D721Med (cell line): ENCODE measurements around the gene MRPL51.

Experiments used
- DNase-seq: peaks from one replicate; pipeline ENCODE4 v3.0.0; 2011; ENCODE audit warnings: low spot score; ENCODE audit not compliant: insufficient read length
- FAIRE-seq: peaks from 2 replicates; lab custom pipeline; 2011; peaks lifted over from hg19 to GRCh38; lab: Jason Lieb, UNC
- CTCF ChIP-seq: IDR thresholded peaks from 2 replicates; pipeline ENCODE4 v1.5.1; 2012; ENCODE audit warnings: mild to moderate bottlenecking, control low read depth; ENCODE audit not compliant: insufficient read depth; ENCODE audit errors: missing control alignments

MRPL51 gene

DNA sequence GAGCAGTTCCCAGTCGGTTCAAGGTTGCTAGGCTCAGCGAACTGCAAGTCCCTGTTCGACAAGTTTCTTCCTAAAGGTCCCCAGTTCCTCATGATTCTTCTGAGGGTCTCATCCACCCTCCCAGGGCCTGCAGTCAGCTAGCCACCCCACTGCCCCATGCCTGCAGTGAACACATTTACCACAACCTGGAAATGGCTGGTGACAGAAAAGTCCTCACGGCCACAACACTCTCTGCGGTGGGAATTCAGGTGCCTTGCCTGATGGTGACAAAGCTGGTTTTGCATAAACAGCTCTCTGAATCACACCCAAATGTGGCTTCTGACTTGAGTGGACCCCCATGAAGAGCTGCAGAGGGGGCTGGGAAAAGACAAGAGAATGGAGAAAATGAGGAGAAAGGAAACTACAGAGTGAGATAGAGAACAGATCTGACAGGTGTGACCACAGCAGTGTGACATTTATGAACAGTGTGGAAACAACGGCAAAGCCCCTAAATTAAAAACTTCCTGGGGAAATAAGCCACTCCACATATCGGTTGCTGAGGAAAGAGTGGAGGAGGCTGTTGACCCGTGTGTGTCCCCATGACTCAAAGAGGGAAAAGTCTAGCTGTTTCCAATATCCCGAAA lies 49.6 kb downstream of the MRPL51 start:
- DNase-seq (no peak), FAIRE-seq (no peak)
- TF ChIP-seq CTCF, result no peak

DNA sequence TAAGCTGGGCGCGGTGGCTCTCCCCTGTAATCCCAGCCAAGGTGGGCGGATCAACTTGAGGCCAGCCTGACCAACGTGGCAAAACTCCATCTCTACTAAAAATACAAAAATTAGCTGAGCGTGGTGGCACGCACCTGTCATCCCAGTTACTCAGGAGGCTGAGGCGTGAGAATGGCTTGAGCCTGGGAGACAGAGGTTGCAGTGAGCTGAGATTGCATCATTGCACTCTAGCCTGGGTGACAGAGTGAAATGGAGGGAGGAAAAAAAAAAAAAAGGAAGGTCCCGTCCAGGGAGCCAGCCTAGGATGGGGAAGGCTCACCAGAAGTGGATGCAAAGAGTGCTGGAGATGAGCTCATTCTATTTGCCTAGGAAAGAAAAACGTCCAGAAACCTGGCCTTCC lies 50.2 kb downstream of the MRPL51 start:
- DNase-seq (no peak), FAIRE-seq (no peak)
- no peak for TF ChIP-seq CTCF
